H1 (cell line): Measurements from ENCODE around the gene RNASE1. TPM values are rescaled to one million over a fixed set of nuclear protein-coding genes. Genes with fewer than 3 reads are reported as not detected.

Experiments used
- EZH2 ChIP-seq: fragments of 200-600 bp; sonication (generic); IDR thresholded peaks from 2 replicates; pipeline ENCODE4 v1.7.1; 2012; ENCODE audit warnings: low read depth, mild to moderate bottlenecking, moderate library complexity, low read length, inconsistent platforms; ENCODE audit not compliant: severe bottlenecking
- FOSL1 ChIP-seq: IDR thresholded peaks from 2 replicates; pipeline ENCODE4 v1.6.1; 2011; ENCODE audit warnings: mild to moderate bottlenecking, low read depth, low read length, moderate library complexity; ENCODE audit not compliant: insufficient read depth
- GABPA ChIP-seq: IDR thresholded peaks from 2 replicates; pipeline ENCODE4 v1.6.1; 2011; ENCODE audit warnings: mild to moderate bottlenecking, low read length, moderate library complexity, borderline replicate concordance; ENCODE audit not compliant: insufficient read depth
- KDM4A ChIP-seq: IDR thresholded peaks from one replicate; pipeline ENCODE4 v1.7.1; 2012; ENCODE audit warnings: low read depth, mild to moderate bottlenecking, moderate library complexity, low read length, inconsistent platforms; ENCODE audit not compliant: severe bottlenecking
- NANOG ChIP-seq: IDR thresholded peaks from 2 replicates; pipeline ENCODE4 v1.6.1; 2011; ENCODE audit warnings: low read length, low read depth, mild to moderate bottlenecking, inconsistent platforms; ENCODE audit not compliant: insufficient read depth, poor library complexity, severe bottlenecking
- NRF1 ChIP-seq: IDR thresholded peaks from 2 replicates; pipeline ENCODE4 v1.6.1; 2011; ENCODE audit warnings: mild to moderate bottlenecking, low read depth, low read length, improper control_type of control experiment
- RFX5 ChIP-seq: IDR thresholded peaks from 2 replicates; pipeline ENCODE4 v1.6.1; 2011; ENCODE audit warnings: low read depth, low read length, improper control_type of control experiment, borderline replicate concordance
- SAP30 ChIP-seq: fragments of 300-600 bp; sonication (generic); IDR thresholded peaks from 2 replicates; pipeline ENCODE4 v1.7.1; 2012; ENCODE audit warnings: low read length, moderate library complexity, mild to moderate bottlenecking, inconsistent platforms; ENCODE audit not compliant: insufficient read depth, insufficient replicate concordance
- SRF ChIP-seq: IDR thresholded peaks from 2 replicates; pipeline ENCODE4 v1.6.1; 2011; ENCODE audit warnings: mild to moderate bottlenecking, low read depth, low read length, moderate library complexity
- polyA plus RNA-seq, 7 experiments: library from polyadenylated mRNA; depleted of rRNA in 3 of 7; stranded (reverse) in 5 of 7; unstranded in 2 of 7; fragments of >200 nt in 5 of 7; fragments of 200-250 nt in 2 of 7; gene quantifications; 1 replicate in 5 of 7; 2 replicates in 1 of 7; 4 replicates in 1 of 7; pipeline versions ENCODE4 v1.2.1 to v1.2.3, GENCODE V29; 2011 to 2013; ENCODE audit warnings: missing spikeins in 2 of 7, mixed read lengths in 2 of 7
- total RNA-seq: library from RNA; stranded (reverse); fragmentation: NEBNext Ultra II Directional; extraction: Animal tissue kit (Norgen Biotek cat#: 25700); gene quantifications from 2 replicates; pipeline ENCODE4 v1.2.1, GENCODE V29; 2021

Gene RNASE1
- total and polyA plus RNA-seq, 2 of the 8 experiments (the other 6 are each of a cell fraction or from before 2014, with no cell fraction given), result 2.2 to 13.4 TPM

DNA sequence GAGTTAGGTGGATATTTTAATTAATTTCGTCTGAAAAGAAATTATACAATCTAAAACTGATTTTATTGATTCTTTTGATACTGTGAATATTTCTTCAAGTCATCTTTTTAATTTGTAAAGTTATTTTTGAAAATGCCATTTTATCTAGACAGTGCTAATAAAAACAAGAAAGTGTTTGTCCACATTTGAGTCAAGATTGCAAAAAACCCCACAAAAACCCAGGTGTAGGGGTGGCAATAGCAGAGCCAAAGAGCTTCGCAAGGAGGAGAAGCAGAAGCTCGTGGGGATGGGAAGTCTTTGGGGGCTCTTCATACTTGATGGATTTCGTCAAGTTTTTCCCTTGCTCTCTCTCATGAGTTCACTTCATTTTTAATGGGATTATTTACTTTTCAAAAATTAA lies 15.6 kb downstream of the RNASE1 start (continued):
- no peak for TF ChIP-seq EZH2
- no peak for TF ChIP-seq GABPA
- no peak for TF ChIP-seq NRF1
- no peak for TF ChIP-seq KDM4A
- no peak for TF ChIP-seq NANOG
- no peak for TF ChIP-seq SRF
- TF ChIP-seq SAP30, result no peak
- no peak for TF ChIP-seq RFX5
- no peak for TF ChIP-seq FOSL1
